CD14-positive monocyte (primary cell): Measurements from ENCODE around the gene ST7. TPM values are rescaled to one million over a fixed set of nuclear protein-coding genes. Genes with fewer than 3 reads are reported as not detected.

Experiments
- DNase-seq, 3 donors: peaks; one replicate each; pipeline ENCODE4 v3.0.0-alpha.2; 2011 to 2022
- H2AFZ ChIP-seq: 2 replicates; pipeline ENCODE4 v1.6.0; 2012; ENCODE audit warnings: mild to moderate bottlenecking, low read depth, low read length, inconsistent platforms; ENCODE audit not compliant: insufficient read depth, poor library complexity, severe bottlenecking
- H3K27ac ChIP-seq, 2 donors: 1 replicate in 1 of 2; 2 replicates in 1 of 2; pipeline ENCODE4 v1.5.1; 2012 to 2013; ENCODE audit warnings: low read length in 2 of 2, control low read depth in 1 of 2, inconsistent platforms in 1 of 2, low read depth in 1 of 2, mild to moderate bottlenecking in 1 of 2
- H3K27me3 ChIP-seq, 2 donors: one replicate each; pipeline versions ENCODE4 v1.6.0 to v1.6.1; 2011 to 2013; ENCODE audit warnings: low read length in 2 of 2; ENCODE audit not compliant: control insufficient read depth in 2 of 2, insufficient read depth in 2 of 2
- H3K36me3 ChIP-seq, 2 donors: replicated peaks in 1 of 2; 1 replicate in 1 of 2; 2 replicates in 1 of 2; pipeline versions ENCODE4 v1.5.1 to v1.6.1; 2012 to 2013; ENCODE audit warnings: low read length in 2 of 2, control low read depth in 1 of 2, inconsistent platforms in 1 of 2, mild to moderate bottlenecking in 1 of 2; ENCODE audit not compliant: insufficient read depth in 2 of 2, control insufficient read depth in 1 of 2
- H3K4me1 ChIP-seq, 2 donors: 1 replicate in 1 of 2; 2 replicates in 1 of 2; pipeline versions ENCODE4 v1.5.1 to v1.6.1; 2012 to 2013; ENCODE audit warnings: low read length in 2 of 2, control low read depth in 1 of 2, inconsistent platforms in 1 of 2, mild to moderate bottlenecking in 1 of 2, moderate library complexity in 1 of 2; ENCODE audit not compliant: insufficient read depth in 2 of 2, control insufficient read depth in 1 of 2
- H3K4me2 ChIP-seq: replicated peaks from 2 replicates; pipeline ENCODE3; 2012; ENCODE audit warnings: low read length, moderate library complexity, mild to moderate bottlenecking; ENCODE audit not compliant: poor library complexity, severe bottlenecking; ENCODE audit errors: extremely low read depth
- H3K4me3 ChIP-seq, 3 experiments: fragments of 200-600 bp in 1 of 3; sonication (generic) in 1 of 3; replicated peaks in 1 of 3; 1 replicate in 2 of 3; 2 replicates in 1 of 3; pipeline ENCODE4 v1.5.1; 2011 to 2013; ENCODE audit warnings: low read length in 3 of 3, mild to moderate bottlenecking in 3 of 3, control low read depth in 2 of 3, low read depth in 2 of 3, inconsistent platforms in 1 of 3, moderate library complexity in 1 of 3
- H3K79me2 ChIP-seq: 2 replicates; pipeline ENCODE4 v1.6.0; 2012; ENCODE audit warnings: mild to moderate bottlenecking, control low read depth, inconsistent platforms, low read length, moderate library complexity; ENCODE audit not compliant: insufficient read depth
- H3K9ac ChIP-seq: 2 replicates; pipeline ENCODE4 v1.6.0; 2017; ENCODE audit warnings: low read length, mild to moderate bottlenecking; ENCODE audit not compliant: insufficient read depth, poor library complexity, severe bottlenecking
- H3K9me3 ChIP-seq, 2 donors: replicated peaks in 1 of 2; 1 replicate in 1 of 2; 2 replicates in 1 of 2; pipeline versions ENCODE4 v1.5.1 to v1.6.1; 2012 to 2013; ENCODE audit warnings: low read length in 2 of 2, control low read depth in 1 of 2; ENCODE audit not compliant: control insufficient read depth in 1 of 2, insufficient read depth in 1 of 2
- H4K20me1 ChIP-seq: 2 replicates; pipeline ENCODE4 v1.6.0; 2012; ENCODE audit warnings: mild to moderate bottlenecking, low read length, control low read depth, moderate library complexity; ENCODE audit not compliant: insufficient read depth
- H3K27ac Mint-ChIP-seq, 7 donors: one replicate each; pipeline ENCODE4 v1.8.0; 2020; ENCODE audit warnings: mild to moderate bottlenecking in 7 of 7, mixed read lengths in 7 of 7, moderate library complexity in 6 of 7, inconsistent platforms in 2 of 7
- H3K27me3 Mint-ChIP-seq, 3 donors: one replicate each; pipeline ENCODE4 v1.8.0; 2021 to 2022; ENCODE audit warnings: low read depth in 3 of 3, mild to moderate bottlenecking in 3 of 3, mixed read lengths in 3 of 3, moderate library complexity in 3 of 3, inconsistent platforms in 1 of 3
- H3K36me3 Mint-ChIP-seq, 2 donors: one replicate each; pipeline ENCODE4 v1.8.0; 2020; ENCODE audit warnings: mixed read lengths in 2 of 2, inconsistent platforms in 1 of 2, mild to moderate bottlenecking in 1 of 2
- H3K4me1 Mint-ChIP-seq: one replicate; pipeline ENCODE4 v1.8.0; 2020; ENCODE audit warnings: mild to moderate bottlenecking, mixed read lengths
- H3K4me3 Mint-ChIP-seq, 2 donors: one replicate each; pipeline ENCODE4 v1.8.0; 2020; ENCODE audit warnings: mild to moderate bottlenecking in 2 of 2, mixed read lengths in 2 of 2, moderate library complexity in 1 of 2
- H3K9me3 Mint-ChIP-seq, 7 donors: one replicate each; pipeline ENCODE4 v1.8.0; 2020 to 2022; ENCODE audit warnings: mixed read lengths in 7 of 7, mild to moderate bottlenecking in 6 of 7, moderate library complexity in 6 of 7, inconsistent platforms in 2 of 7
- CTCF ChIP-seq: fragments of 200-600 bp; IDR thresholded peaks from one replicate; pipeline ENCODE4 v1.8.0; 2022; ENCODE audit warnings: antibody characterized with exemption, mild to moderate bottlenecking
- WGBS: methylation state at CpG from one replicate; pipeline ENCODE4 v1.1.5; 2013; ENCODE audit warnings: missing lambda C conversion rate; ENCODE audit not compliant: insufficient coverage; 5-methylcytosine and 5-hydroxymethylcytosine counted together
- intact Hi-C, 2 donors: fragments of 100-400 bp; cut with micrococcal nuclease; formaldehyde crosslinking; loops; one replicate each; pipeline versions ENCODE4 v1.15.0 to v1.15.1; 2023
- polyA plus RNA-seq, 3 donors: library from polyadenylated mRNA; depleted of rRNA in 1 of 3; unstranded in 2 of 3; stranded (reverse) in 1 of 3; fragments of 300-500 nt in 2 of 3; fragments of >200 nt in 1 of 3; fragmentation: Illumina TruSeq in 2 of 3; gene quantifications; 1 replicate in 2 of 3; 2 replicates in 1 of 3; pipeline ENCODE4 v1.2.3, GENCODE V29; 2012 to 2021

ST7 gene
- polyA plus RNA-seq, 3 donors, result 3.6 to 5.5 (median 4.1) TPM

GRCh38 chr7:117146059-117146458 lies 192.8 kb downstream of the ST7 start:
- no peaks in the 10 kb centered on the region for H3K36me3 Mint-ChIP-seq
- peak overlapping the region; percentile 7 to 81 (median 28) for H3K27ac Mint-ChIP-seq
- H3K27me3 Mint-ChIP-seq, result no peaks in the 10 kb centered on the region
- H3K36me3 ChIP-seq, result no peaks in the 10 kb centered on the region
- 0% methylated on average over 1 of the region's 1 CpG for WGBS
- TF ChIP-seq CTCF, result no peak
- H3K4me1 Mint-ChIP-seq, result peaks cover 32% of the 10 kb centered on the region
- peak; percentile 21 to 35 (median 35) for DNase-seq
- H3K27me3 ChIP-seq, result no peaks in the 10 kb centered on the region
- H3K4me2 ChIP-seq, result peak overlapping the region; percentile 34
- H3K4me3 ChIP-seq, result no peak overlapping the region
- H3K4me1 ChIP-seq, result peaks cover 22 to 30% of the 10 kb centered on the region in 2 donors
- no peaks in the 10 kb centered on the region for H3K9me3 Mint-ChIP-seq
- no peaks in the 10 kb centered on the region for H4K20me1 ChIP-seq
- H3K79me2 ChIP-seq, result no peaks in the 10 kb centered on the region
- peak overlapping the region in 1 of 2 donors; percentile 54 for H3K27ac ChIP-seq
- intact Hi-C loops, result no loop called here
- no peak overlapping the region for H2AFZ ChIP-seq
- no peaks in the 10 kb centered on the region for H3K9me3 ChIP-seq
- H3K9ac ChIP-seq, result no peak overlapping the region
- H3K4me3 Mint-ChIP-seq, result peak overlapping the region in 1 of 2 donors; percentile 69

- Histone ChIP-seq H3K9ac (no peak overlapping the region), H2AFZ (peak overlapping the region; percentile 27), H3K4me2 (peak overlapping the region; percentile 34), H3K27ac (peak overlapping the region in 1 of 2 donors; percentile 54), H3K9me3 (no peaks in the 10 kb centered on the region), H4K20me1 (no peaks in the 10 kb centered on the region), H3K4me3 (no peak overlapping the region), H3K79me2 (no peaks in the 10 kb centered on the region), H3K36me3 (no peaks in the 10 kb centered on the region), H3K27me3 (no peaks in the 10 kb centered on the region), H3K4me1 (peaks cover 22 to 30% of the 10 kb centered on the region in 2 donors)
- Mint-ChIP-seq H3K4me1 (peaks cover 32% of the 10 kb centered on the region), H3K4me3 (peak overlapping the region in 1 of 2 donors; percentile 69), H3K36me3 (no peaks in the 10 kb centered on the region), H3K27ac (peak overlapping the region; percentile 28 to 81 (median 42)), H3K9me3 (no peaks in the 10 kb centered on the region), H3K27me3 (no peaks in the 10 kb centered on the region)
- TF ChIP-seq CTCF, result no peak
- peak; percentile 10 to 15 (median 12) for DNase-seq
- intact Hi-C loops, result no loop called here
- WGBS, result 40% methylated on average over 3 of the region's 3 CpGs
Measured at GRCh38 chr7:117146511-117146910, 193.2 kb downstream of the ST7 start.
